Bronchus fibroblast of lung (primary cell): Measurements from ENCODE around the gene RPP40. TPM values are rescaled to one million over a fixed set of nuclear protein-coding genes. Genes with fewer than 3 reads are reported as not detected.

Experiments used
- total RNA-seq: library from RNA; depleted of rRNA; stranded (reverse); fragments of >200 nt; gene quantifications from 2 replicates; pipeline ENCODE4 v1.2.3, GENCODE V29; 2015

Gene RPP40
- total RNA-seq, result 13.4 and 19.0 TPM in 2 replicates

GRCh38 chr6:5003604-5004372 lies at the start of gene RPP40:
Gene RPP40, minus strand, starts transcription at chr6:5004037. Its CDS starts 35 bp downstream, at chr6:5004002.

Other genes with a start within 250 kb of the RPP40 start
- gene CDYL, start 227.6 kb downstream of the RPP40 start, total RNA-seq, result 9.9 and 10.3 TPM in 2 replicates
- 0.50 and 0.59 TPM in 2 replicates for gene PPP1R3G, start 81.3 kb upstream of the RPP40 start, total RNA-seq